B cell (primary cell): ENCODE data around the gene RESF1. TPM values are rescaled to one million over a fixed set of nuclear protein-coding genes. Genes with fewer than 3 reads are reported as not detected.

Source experiments
- ATAC-seq: fragments of 200-7000 bp; cut with Tn5 transposase; one replicate; pipeline ENCODE4 v1.10.0; 2021; ENCODE audit warnings: low read depth, mild to moderate bottlenecking, moderate number of reproducible peaks, moderate library complexity
- CTCF ChIA-PET: fragments of 350-600 bp; sonication (Branson Sonifier 250); formaldehyde crosslinking; loops from one replicate; lab custom pipeline; 2021; ENCODE audit warnings: antibody characterized with exemption, inconsistent platforms; lab: Charles Lee
- POLR2A ChIA-PET: fragments of 350-600 bp; sonication (Branson Sonifier 250); formaldehyde crosslinking; loops from one replicate; lab custom pipeline; 2021; ENCODE audit warnings: antibody characterized with exemption; lab: Charles Lee
- DNase-seq: peaks from one replicate; pipeline ENCODE4 v3.0.0; 2013
- H2AFZ ChIP-seq: 2 replicates; pipeline ENCODE4 v1.6.1; 2012; ENCODE audit warnings: mild to moderate bottlenecking, low read depth, low read length; ENCODE audit not compliant: insufficient read depth, poor library complexity, severe bottlenecking
- H3K27ac ChIP-seq, 2 donors: 1 replicate in 1 of 2; 2 replicates in 1 of 2; pipeline ENCODE4 v1.5.1; 2012 to 2013; ENCODE audit warnings: low read length in 2 of 2, mild to moderate bottlenecking in 2 of 2, moderate library complexity in 1 of 2
- H3K27me3 ChIP-seq, 4 experiments: fragments of 200-600 bp in 1 of 4; sonication (generic) in 1 of 4; replicated peaks in 1 of 4; 1 replicate in 2 of 4; 2 replicates in 2 of 4; pipeline versions ENCODE4 v1.6.1 to v1.7.0; 2013 to 2016; ENCODE audit warnings: low read length in 3 of 4, mild to moderate bottlenecking in 2 of 4, mixed read lengths in 1 of 4, moderate library complexity in 1 of 4; ENCODE audit not compliant: insufficient read depth in 4 of 4, control insufficient read depth in 3 of 4; ENCODE audit errors: control extremely low read depth in 1 of 4
- H3K36me3 ChIP-seq, 2 experiments: replicated peaks in 1 of 2; 1 replicate in 1 of 2; 2 replicates in 1 of 2; pipeline versions ENCODE4 v1.6.1 to v1.7.1; 2013; ENCODE audit warnings: low read length in 1 of 2; ENCODE audit not compliant: insufficient read depth in 2 of 2, control insufficient read depth in 1 of 2; ENCODE audit errors: control extremely low read depth in 1 of 2, extremely low read depth in 1 of 2
- H3K4me1 ChIP-seq, 2 donors: fragments of 200-600 bp in 1 of 2; sonication (generic) in 1 of 2; 1 replicate in 1 of 2; 2 replicates in 1 of 2; pipeline versions ENCODE4 v1.5.1 to v1.6.1; 2013 to 2017; ENCODE audit warnings: low read length in 2 of 2; ENCODE audit not compliant: control insufficient read depth in 2 of 2, insufficient read depth in 2 of 2
- H3K4me2 ChIP-seq: replicated peaks from 2 replicates; pipeline ENCODE3; 2012; ENCODE audit warnings: mild to moderate bottlenecking, low read depth, low read length; ENCODE audit not compliant: poor library complexity, severe bottlenecking
- H3K4me3 ChIP-seq, 5 experiments: fragments of 200-600 bp in 1 of 5; sonication (generic) in 1 of 5; 1 replicate in 3 of 5; 2 replicates in 2 of 5; pipeline versions ENCODE4 v1.5.1 to v1.7.0; 2011 to 2016; ENCODE audit warnings: low read length in 4 of 5, mild to moderate bottlenecking in 4 of 5, low read depth in 2 of 5, control low read depth in 1 of 5, moderate library complexity in 1 of 5; ENCODE audit not compliant: insufficient read depth in 1 of 5; ENCODE audit errors: control extremely low read depth in 1 of 5, extremely low read depth in 1 of 5
- H3K79me2 ChIP-seq: fragments of 200-600 bp; sonication (generic); one replicate; pipeline ENCODE4 v1.6.0; 2016; ENCODE audit warnings: low read length; ENCODE audit not compliant: control insufficient read depth, insufficient read depth
- H3K9ac ChIP-seq: fragments of 200-600 bp; sonication (generic); 2 replicates; pipeline ENCODE4 v1.6.1; 2017; ENCODE audit warnings: mild to moderate bottlenecking, low read length, moderate library complexity
- H3K9me3 ChIP-seq, 3 donors: one replicate each; pipeline versions ENCODE4 v1.6.1 to v1.7.1; 2013; ENCODE audit warnings: low read length in 2 of 3; ENCODE audit not compliant: control insufficient read depth in 2 of 3, insufficient read depth in 1 of 3; ENCODE audit errors: control extremely low read depth in 1 of 3
- H4K20me1 ChIP-seq: 2 replicates; pipeline ENCODE4 v1.6.0; 2012; ENCODE audit warnings: mild to moderate bottlenecking, low read length; ENCODE audit not compliant: insufficient read depth, control insufficient read depth, poor library complexity, severe bottlenecking
- H3K27ac Mint-ChIP-seq: one replicate; pipeline ENCODE4 v1.8.0; 2021; ENCODE audit warnings: mixed read lengths
- H3K27me3 Mint-ChIP-seq: one replicate; pipeline ENCODE4 v1.8.0; 2021; ENCODE audit warnings: mixed read lengths
- H3K4me1 Mint-ChIP-seq: one replicate; pipeline ENCODE4 v1.8.0; 2021; ENCODE audit warnings: mixed read lengths
- H3K4me3 Mint-ChIP-seq: one replicate; pipeline ENCODE4 v1.8.0; 2021; ENCODE audit warnings: mixed read lengths
- H3K9me3 Mint-ChIP-seq: one replicate; pipeline ENCODE4 v1.8.0; 2022; ENCODE audit warnings: mixed read lengths; ENCODE audit not compliant: insufficient read depth
- EZH2 ChIP-seq: IDR thresholded peaks from 2 replicates; pipeline ENCODE4 v1.6.1; 2012; ENCODE audit warnings: borderline replicate concordance, low read depth, mild to moderate bottlenecking, moderate library complexity, low read length; ENCODE audit not compliant: insufficient read depth, poor library complexity, severe bottlenecking
- WGBS: methylation state at CpG from one replicate; pipeline ENCODE4 v1.1.5; 2013; ENCODE audit warnings: missing lambda C conversion rate; ENCODE audit not compliant: insufficient coverage; 5-methylcytosine and 5-hydroxymethylcytosine counted together
- intact Hi-C: fragments of 100-400 bp; cut with micrococcal nuclease; formaldehyde crosslinking; loops from one replicate; pipeline ENCODE4 v1.10.0; 2022
- polyA plus RNA-seq: library from polyadenylated mRNA; depleted of rRNA; stranded (reverse); fragments of >200 nt; gene quantifications from 2 replicates; pipeline ENCODE4 v1.2.3, GENCODE V29; 2012
- total RNA-seq, 2 donors: library from RNA; stranded (reverse); fragments of 120-200 nt in 1 of 2; gene quantifications; 1 replicate in 1 of 2; 2 replicates in 1 of 2; pipeline versions ENCODE4 v1.2.3 to v1.2.4, GENCODE V29; 2013 to 2022
- TF ChIP-seq, protein P1 (sequence below): fragments of 200-600 bp; IDR thresholded peaks from one replicate; pipeline ENCODE4 v1.8.0; 2022; ENCODE audit warnings: antibody characterized with exemption, mild to moderate bottlenecking

RESF1 gene
- total and polyA plus RNA-seq, 2 donors (not counting 1 experiment from before 2014, with no cell fraction given), result 47.3 to 352 TPM

DNA sequence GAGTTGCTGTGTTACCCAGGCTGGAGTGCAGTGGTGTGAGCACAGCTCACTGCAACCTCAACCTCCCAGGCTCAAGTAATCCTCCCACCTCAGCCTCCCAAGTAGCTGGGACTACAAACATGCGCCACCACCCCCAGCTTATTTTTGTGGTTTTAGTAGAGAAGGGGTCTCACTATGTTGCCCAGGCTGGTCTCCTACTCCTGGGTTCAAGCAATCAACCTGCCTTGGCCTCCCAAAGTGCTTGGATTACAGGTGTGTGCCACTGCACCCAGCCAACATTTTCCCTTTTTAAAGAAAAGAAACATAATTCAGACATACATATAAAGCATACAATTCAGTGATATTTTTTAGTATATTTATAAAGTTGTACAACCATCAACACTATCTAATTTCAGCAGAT is 44.4 kb downstream of the RESF1 start:
- Mint-ChIP-seq H3K4me1 (no peaks in the 10 kb centered on the region), H3K9me3 (no peaks in the 10 kb centered on the region), H3K4me3 (no peak overlapping the region), H3K27me3 (no peaks in the 10 kb centered on the region), H3K27ac (no peak overlapping the region)
- ChIA-PET POLR2A (no interaction called here), CTCF (interaction anchor here (0.9 to 2.1 kb wide), 3 partner anchors 294 to 350 kb away, joined by 3 to 6 read pairs (median 5); no protein-coding TSS in a partner anchor)
- Histone ChIP-seq H3K4me2 (no peak overlapping the region), H3K9me3 (peaks cover 0 to 20% (median 0%) of the 10 kb centered on the region in 3 donors), H3K27me3 (no peaks in the 10 kb centered on the region), H3K9ac (no peak overlapping the region), H3K4me1 (no peaks in the 10 kb centered on the region), H3K4me3 (no peak overlapping the region), H3K27ac (no peak overlapping the region), H3K79me2 (no peaks in the 10 kb centered on the region), H2AFZ (no peak overlapping the region), H4K20me1 (no peaks in the 10 kb centered on the region), H3K36me3 (peaks cover 3 to 26% of the 10 kb centered on the region in 2 experiments)
- DNase-seq (no peak), ATAC-seq (no peak)
- no CpG with 5 or more reads among the region's 1 CpG for WGBS
- TF ChIP-seq, protein P1, sequence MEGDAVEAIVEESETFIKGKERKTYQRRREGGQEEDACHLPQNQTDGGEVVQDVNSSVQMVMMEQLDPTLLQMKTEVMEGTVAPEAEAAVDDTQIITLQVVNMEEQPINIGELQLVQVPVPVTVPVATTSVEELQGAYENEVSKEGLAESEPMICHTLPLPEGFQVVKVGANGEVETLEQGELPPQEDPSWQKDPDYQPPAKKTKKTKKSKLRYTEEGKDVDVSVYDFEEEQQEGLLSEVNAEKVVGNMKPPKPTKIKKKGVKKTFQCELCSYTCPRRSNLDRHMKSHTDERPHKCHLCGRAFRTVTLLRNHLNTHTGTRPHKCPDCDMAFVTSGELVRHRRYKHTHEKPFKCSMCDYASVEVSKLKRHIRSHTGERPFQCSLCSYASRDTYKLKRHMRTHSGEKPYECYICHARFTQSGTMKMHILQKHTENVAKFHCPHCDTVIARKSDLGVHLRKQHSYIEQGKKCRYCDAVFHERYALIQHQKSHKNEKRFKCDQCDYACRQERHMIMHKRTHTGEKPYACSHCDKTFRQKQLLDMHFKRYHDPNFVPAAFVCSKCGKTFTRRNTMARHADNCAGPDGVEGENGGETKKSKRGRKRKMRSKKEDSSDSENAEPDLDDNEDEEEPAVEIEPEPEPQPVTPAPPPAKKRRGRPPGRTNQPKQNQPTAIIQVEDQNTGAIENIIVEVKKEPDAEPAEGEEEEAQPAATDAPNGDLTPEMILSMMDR, result no peak
- no peak for TF ChIP-seq EZH2
- intact Hi-C loops, result no loop called here

GRCh38 chr12:32005496-32006125 is 46.4 kb downstream of the RESF1 start:
- TF ChIP-seq, protein P1, result no peak
- no peak for TF ChIP-seq EZH2
- Histone ChIP-seq H4K20me1 (no peaks in the 10 kb centered on the region), H3K9me3 (peaks cover 0 to 5% (median 0%) of the 10 kb centered on the region in 3 donors), H3K4me3 (no peak overlapping the region), H2AFZ (no peak overlapping the region), H3K4me2 (no peak overlapping the region), H3K4me1 (no peaks in the 10 kb centered on the region), H3K27ac (no peak overlapping the region), H3K27me3 (no peaks in the 10 kb centered on the region), H3K79me2 (no peaks in the 10 kb centered on the region), H3K9ac (no peak overlapping the region), H3K36me3 (peaks cover 3 to 11% of the 10 kb centered on the region in 2 experiments)
- DNase-seq, result no peak
- ChIA-PET POLR2A (interaction anchor here (0.6 to 1.1 kb wide), 2 partner anchors 33 to 38 kb away, joined by 4 read pairs; no protein-coding TSS in a partner anchor), CTCF (interaction anchor here (1.5 kb wide), 1 partner anchor 9 kb away, joined by 3 read pairs; no protein-coding TSS in a partner anchor)
- no peak for ATAC-seq
- no peaks in the 10 kb centered on the region for H3K27me3 Mint-ChIP-seq
- no peaks in the 10 kb centered on the region for H3K9me3 Mint-ChIP-seq
- H3K4me1 Mint-ChIP-seq, result no peaks in the 10 kb centered on the region
- peak overlapping the region; percentile 5 for H3K27ac Mint-ChIP-seq
- WGBS, result 59% methylated on average over 6 of the region's 11 CpGs
- intact Hi-C loops, result no loop called here
- H3K4me3 Mint-ChIP-seq, result no peak overlapping the region
